LHCN-M2 (cell line): ENCODE results near the gene ADARB2. TPM values are rescaled to one million over a fixed set of nuclear protein-coding genes. Genes with fewer than 3 reads are reported as not detected.
"Not testable (repeated sequence)": the region's sequence is repeated elsewhere in the genome, so short reads cannot be mapped to it uniquely, and the experiment has no call there.

Source experiments
- DNase-seq: peaks from one replicate; pipeline ENCODE4 v3.0.0-alpha.2; 2012; ENCODE audit warnings: low read depth
- total RNA-seq: library from RNA; depleted of rRNA; stranded (reverse); fragments of >200 nt; gene quantifications from 2 replicates; pipeline ENCODE4 v1.2.3, GENCODE V29; 2014

The ADARB2 gene
- total RNA-seq, 1 experiment from 2014 or later, result 0.11 TPM

GRCh38 chr10:1268831-1269230 is 468.5 kb downstream of the ADARB2 start:
- no peak for DNase-seq

GRCh38 chr10:1267568-1267967 is 469.8 kb downstream of the ADARB2 start:
- DNase-seq, result peak; percentile 33

GRCh38 chr10:1267148-1267547 is 470.2 kb downstream of the ADARB2 start:
- DNase-seq, result no peak

- no peak for DNase-seq
Measured at GRCh38 chr10:1266033-1266802, 471.1 kb downstream of the ADARB2 start.

GRCh38 chr10:1264001-1264400 is 473.3 kb downstream of the ADARB2 start:
- no peak for DNase-seq

- no peak for DNase-seq
Measured at GRCh38 chr10:1257274-1257673, 480.1 kb downstream of the ADARB2 start.

GRCh38 chr10:1256432-1256725 is 480.9 kb downstream of the ADARB2 start:
- DNase-seq, result no peak

GRCh38 chr10:1255600-1256431 is 481.5 kb downstream of the ADARB2 start:
- no peak for DNase-seq

GRCh38 chr10:1255118-1255517 is 482.2 kb downstream of the ADARB2 start:
- DNase-seq, result no peak

GRCh38 chr10:1253523-1254353 is 483.6 kb downstream of the ADARB2 start:
- no peak for DNase-seq

GRCh38 chr10:1251769-1252168 is 485.6 kb downstream of the ADARB2 start:
- DNase-seq, result no peak

GRCh38 chr10:1249142-1249920 is 488.0 kb downstream of the ADARB2 start:
- no peak for DNase-seq

GRCh38 chr10:1248262-1248630 is 489.1 kb downstream of the ADARB2 start:
- not testable (repeated sequence) for DNase-seq

- no peak for DNase-seq
Measured at GRCh38 chr10:1247598-1248261, 489.6 kb downstream of the ADARB2 start.

GRCh38 chr10:1244493-1244892 is 492.8 kb downstream of the ADARB2 start:
- DNase-seq, result no peak

- DNase-seq, result no peak
Measured at GRCh38 chr10:1243486-1244234, 493.7 kb downstream of the ADARB2 start.

GRCh38 chr10:1242975-1243374 is 494.4 kb downstream of the ADARB2 start:
- no peak for DNase-seq

- DNase-seq, result no peak
Measured at GRCh38 chr10:1241973-1242935, 495.1 kb downstream of the ADARB2 start.

- no peak for DNase-seq
Measured at GRCh38 chr10:1241322-1241890, 495.9 kb downstream of the ADARB2 start.
